Stimulated activated effector memory CD8-positive, alpha-beta T cell treated with anti-CD3 and anti-CD28 coated beads, Interleukin-12 subunit alpha, Interleukin-12 subunit beta, amount 100 ng/mL, for 72 hours (primary cell): Measurements from ENCODE around the gene ERVK3-1.
"Not testable (repeated sequence)": the region's sequence is repeated elsewhere in the genome, so short reads cannot be mapped to it uniquely, and the experiment has no call there.

Source experiments
- ATAC-seq: fragments of 150-1000 bp; cut with Tn5 transposase; 2 replicates; pipeline ENCODE4 v1.10.0; 2021
- DNase-seq, 2 donors: peaks; one replicate each; pipeline ENCODE4 v3.0.0; 2021 to 2022; ENCODE audit warnings: low spot score in 2 of 2
- H3K27ac Mint-ChIP-seq: one replicate; pipeline ENCODE4 v1.8.0; 2022; ENCODE audit warnings: mild to moderate bottlenecking, mixed read lengths
- H3K36me3 Mint-ChIP-seq: one replicate; pipeline ENCODE4 v1.8.0; 2022; ENCODE audit warnings: mild to moderate bottlenecking, mixed read lengths
- H3K4me1 Mint-ChIP-seq: one replicate; pipeline ENCODE4 v1.8.0; 2022; ENCODE audit warnings: mixed read lengths
- H3K4me3 Mint-ChIP-seq: one replicate; pipeline ENCODE4 v1.8.0; 2022; ENCODE audit warnings: mild to moderate bottlenecking, mixed read lengths
- H3K9me3 Mint-ChIP-seq: one replicate; pipeline ENCODE4 v1.8.0; 2022; ENCODE audit warnings: mixed read lengths

Gene ERVK3-1

GRCh38 chr19:58305065-58305931 is at the start of gene ERVK3-1:
Gene ERVK3-1, plus strand, starts transcription at chr19:58305377. Its CDS starts 6,792 bp downstream, at chr19:58312169.
- Mint-ChIP-seq H3K27ac (peak within 1 kb of the TSS; percentile 98), H3K4me1 (peaks cover 55% of the 10 kb centered on the region), H3K4me3 (peak within 1 kb of the TSS; percentile 98), H3K36me3 (peaks cover 62% of the 10 kb centered on the region), H3K9me3 (no peaks in the 10 kb centered on the region)
- DNase-seq, result peak; percentile 81 to 95
- ATAC-seq, result peak; percentile 99

GRCh38 chr19:58258259-58258658 is 46.9 kb upstream of the ERVK3-1 start:
- H3K9me3 Mint-ChIP-seq, result peaks cover 41% of the 10 kb centered on the region
- H3K36me3 Mint-ChIP-seq, result peaks cover 98% of the 10 kb centered on the region
- ATAC-seq, H3K4me3 Mint-ChIP-seq, H3K4me1 Mint-ChIP-seq, H3K27ac Mint-ChIP-seq, DNase-seq: not testable (repeated sequence)

DNA sequence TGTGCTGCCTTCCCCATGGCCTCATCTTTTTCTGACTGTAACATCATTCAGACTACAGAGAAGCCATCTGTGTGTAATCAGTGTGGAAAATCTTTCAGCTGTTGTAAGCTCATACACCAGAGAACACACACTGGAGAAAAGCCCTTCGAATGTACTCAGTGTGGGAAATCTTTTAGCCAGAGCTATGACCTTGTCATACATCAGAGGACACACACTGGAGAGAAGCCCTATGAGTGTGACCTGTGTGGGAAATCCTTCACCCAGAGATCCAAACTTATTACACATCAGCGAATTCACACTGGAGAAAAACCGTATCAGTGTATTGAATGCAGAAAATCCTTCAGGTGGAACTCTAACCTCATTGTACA is 43.6 kb upstream of the ERVK3-1 start:
- Mint-ChIP-seq H3K4me1 (peaks cover 5% of the 10 kb centered on the region), H3K9me3 (peaks cover 30% of the 10 kb centered on the region), H3K36me3 (peaks cover 97% of the 10 kb centered on the region), H3K27ac (no peak overlapping the region), H3K4me3 (no peak overlapping the region)
- DNase-seq (no peak), ATAC-seq (no peak)

GRCh38 chr19:58261968-58262921 is 42.9 kb upstream of the ERVK3-1 start:
- H3K9me3 Mint-ChIP-seq, result peaks cover 30% of the 10 kb centered on the region
- H3K4me1 Mint-ChIP-seq, result peaks cover 5% of the 10 kb centered on the region
- ATAC-seq (no peak), DNase-seq (no peak)
- H3K36me3 Mint-ChIP-seq, result peaks cover 97% of the 10 kb centered on the region
- H3K4me3 Mint-ChIP-seq, result no peak overlapping the region
- H3K27ac Mint-ChIP-seq, result peak overlapping the region; percentile 14

- Mint-ChIP-seq H3K9me3 (peaks cover 23% of the 10 kb centered on the region), H3K36me3 (peaks cover 96% of the 10 kb centered on the region), H3K27ac (peak overlapping the region; percentile 14), H3K4me3 (no peak overlapping the region), H3K4me1 (peaks cover 2% of the 10 kb centered on the region)
- ATAC-seq (no peak), DNase-seq (no peak)
Measured at GRCh38 chr19:58262922-58263296, 42.3 kb upstream of the ERVK3-1 start.

DNA sequence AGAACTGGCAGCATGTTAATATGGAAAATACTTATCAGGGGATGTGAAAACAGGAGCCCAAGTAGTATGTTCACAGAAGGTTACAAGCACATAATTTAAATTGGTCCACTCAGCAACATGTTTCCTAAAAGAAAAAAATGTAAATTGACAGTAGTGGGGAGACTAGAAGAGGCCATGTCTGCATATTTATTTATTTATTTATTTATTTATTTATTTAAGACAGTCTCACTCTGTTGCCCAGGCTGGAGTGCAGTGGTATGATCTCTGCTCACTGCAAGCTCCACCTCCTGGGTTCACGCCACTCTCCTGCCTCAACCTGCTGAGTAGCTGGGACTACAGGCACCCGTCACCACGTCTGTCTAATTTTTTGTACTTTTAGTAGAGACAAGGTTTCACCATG is 40.1 kb upstream of the ERVK3-1 start:
- no peak overlapping the region for H3K4me3 Mint-ChIP-seq
- no peak for DNase-seq
- peaks cover 84% of the 10 kb centered on the region for H3K36me3 Mint-ChIP-seq
- ATAC-seq, result no peak
- H3K27ac Mint-ChIP-seq, result no peak overlapping the region
- H3K4me1 Mint-ChIP-seq, result no peaks in the 10 kb centered on the region
- peaks cover 16% of the 10 kb centered on the region for H3K9me3 Mint-ChIP-seq

- H3K27ac Mint-ChIP-seq, result no peak overlapping the region
- ATAC-seq (no peak), DNase-seq (no peak)
- H3K4me1 Mint-ChIP-seq, result no peaks in the 10 kb centered on the region
- peaks cover 84% of the 10 kb centered on the region for H3K36me3 Mint-ChIP-seq
- H3K9me3 Mint-ChIP-seq, result peaks cover 5% of the 10 kb centered on the region
- no peak overlapping the region for H3K4me3 Mint-ChIP-seq
Measured at GRCh38 chr19:58268344-58268743, 36.8 kb upstream of the ERVK3-1 start.

DNA sequence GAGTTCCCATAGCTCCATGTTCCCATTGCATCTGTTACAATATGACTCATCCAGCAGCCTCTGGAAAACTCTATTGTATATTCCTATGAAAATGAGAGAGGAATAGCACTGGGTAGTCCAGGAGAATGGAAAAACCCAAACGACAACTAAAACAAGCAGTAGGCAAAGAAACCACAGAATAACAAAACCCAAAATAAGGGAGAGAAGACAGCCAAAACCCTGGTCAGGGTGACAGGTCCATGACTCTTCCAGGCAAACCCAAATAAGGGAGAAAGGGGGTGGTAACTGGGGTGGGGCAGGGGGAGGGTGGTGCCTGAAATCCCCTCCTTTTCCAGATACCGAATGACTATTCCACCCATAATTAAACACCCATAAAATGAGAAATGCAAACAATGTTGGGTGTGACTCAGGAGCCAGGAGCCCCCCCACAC is 30.4 kb upstream of the ERVK3-1 start:
- Mint-ChIP-seq H3K4me3 (no peak overlapping the region), H3K36me3 (peaks cover 89% of the 10 kb centered on the region), H3K27ac (no peak overlapping the region), H3K4me1 (peaks cover 14% of the 10 kb centered on the region), H3K9me3 (peaks cover 10% of the 10 kb centered on the region)
- ATAC-seq, result no peak
- DNase-seq, result no peak

DNA sequence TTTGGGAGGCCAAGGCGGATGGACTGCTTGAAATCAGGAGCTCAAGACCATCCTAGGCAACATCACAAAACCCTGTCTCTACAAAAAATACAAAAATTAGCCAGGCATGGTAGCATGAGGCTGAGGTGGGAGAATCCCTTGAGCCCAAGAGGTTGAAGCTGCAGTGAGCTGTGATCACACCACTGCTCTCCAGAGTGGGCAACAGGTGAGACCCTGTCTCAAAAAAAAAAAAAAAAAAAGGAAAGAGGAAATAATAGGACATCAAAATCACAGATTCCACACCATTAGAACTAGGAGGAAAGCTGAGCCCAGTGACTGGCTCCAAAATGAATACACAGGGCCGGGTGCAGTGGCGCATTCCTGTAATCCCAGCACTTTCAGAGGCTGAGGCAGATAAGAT is 29.6 kb upstream of the ERVK3-1 start:
- Mint-ChIP-seq H3K36me3 (peaks cover 81% of the 10 kb centered on the region), H3K4me3 (no peak overlapping the region), H3K9me3 (peaks cover 10% of the 10 kb centered on the region), H3K27ac (no peak overlapping the region), H3K4me1 (peaks cover 22% of the 10 kb centered on the region)
- DNase-seq (no peak), ATAC-seq (no peak)

GRCh38 chr19:58277197-58277596 is 28.0 kb upstream of the ERVK3-1 start:
- Mint-ChIP-seq H3K36me3 (peaks cover 76% of the 10 kb centered on the region), H3K4me1 (peaks cover 34% of the 10 kb centered on the region), H3K4me3 (peak overlapping the region; percentile 91), H3K9me3 (peaks cover 10% of the 10 kb centered on the region), H3K27ac (no peak overlapping the region)
- DNase-seq (no peak), ATAC-seq (no peak)

DNA sequence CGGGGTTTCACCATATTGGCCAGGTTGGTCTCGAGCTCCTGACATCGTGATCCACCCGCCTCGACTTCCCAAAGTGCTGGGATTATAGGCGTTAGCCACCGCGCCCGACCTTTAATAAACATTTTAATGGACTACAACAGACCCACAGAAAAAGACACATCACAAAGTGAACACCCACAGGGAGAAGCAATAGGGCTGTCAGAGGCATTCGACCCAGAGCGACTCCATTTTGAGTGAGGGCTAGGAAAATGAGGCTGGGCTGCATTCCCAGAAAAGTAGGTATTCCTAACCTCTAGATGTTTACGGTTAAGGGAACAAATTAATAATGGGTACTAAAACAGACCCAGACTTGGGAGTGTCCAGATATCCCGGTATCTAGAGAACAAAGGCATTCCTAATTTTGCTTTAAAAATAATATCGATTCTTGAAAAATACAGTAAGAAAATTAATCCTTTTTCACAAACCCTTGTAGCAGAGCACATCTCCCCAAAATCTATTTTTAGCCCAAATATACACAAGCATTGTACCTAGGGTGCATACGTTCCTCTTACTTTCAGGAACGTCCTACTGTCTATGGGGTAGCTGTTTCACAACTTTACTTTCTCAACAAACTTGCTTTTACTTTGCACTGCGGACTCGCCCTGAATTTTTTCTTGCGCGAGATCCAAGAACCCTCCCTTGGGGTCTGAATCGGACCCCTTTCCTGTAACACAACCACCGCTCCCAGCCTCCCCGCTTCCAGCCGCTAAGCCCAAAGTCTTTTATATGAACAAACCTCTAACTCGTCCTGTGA is 27.2 kb upstream of the ERVK3-1 start:
- H3K4me3 Mint-ChIP-seq, result peak overlapping the region; percentile 91
- ATAC-seq (no peak), DNase-seq (no peak)
- peaks cover 34% of the 10 kb centered on the region for H3K4me1 Mint-ChIP-seq
- peaks cover 10% of the 10 kb centered on the region for H3K9me3 Mint-ChIP-seq
- H3K36me3 Mint-ChIP-seq, result peaks cover 71% of the 10 kb centered on the region
- H3K27ac Mint-ChIP-seq, result peak overlapping the region; percentile 94

DNA sequence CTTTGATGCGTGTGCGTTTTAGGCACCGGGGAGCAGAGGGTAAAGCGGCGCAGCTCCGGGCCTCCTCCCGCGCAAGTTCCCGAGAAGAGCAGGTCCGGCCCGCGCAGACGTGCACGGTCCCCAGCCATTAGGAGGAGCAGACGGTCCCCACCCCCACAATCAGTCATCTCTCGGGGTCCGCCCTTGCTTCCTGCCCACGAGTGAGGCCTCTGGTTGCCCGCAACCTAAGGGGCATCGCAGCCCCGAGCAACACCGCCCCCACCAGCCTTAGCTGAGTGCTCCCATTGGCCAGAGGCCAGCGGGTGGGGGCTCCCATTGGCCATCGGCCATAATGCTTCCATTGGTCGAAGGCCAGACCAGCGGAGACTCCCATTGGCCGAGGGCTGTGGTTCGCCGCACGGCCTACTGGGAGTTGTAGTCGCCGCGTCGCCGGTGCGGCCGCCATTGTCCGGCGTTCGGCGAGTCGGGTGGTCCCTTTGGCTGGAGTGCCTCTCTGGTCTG is 26.6 kb upstream of the ERVK3-1 start, which contains the start of gene ZNF8:
TSS of gene ZNF8 (plus strand) at position 415 of the 501 bp plus-strand sequence. CDS start 127 bp downstream, outside the sequence.
- peaks cover 71% of the 10 kb centered on the region for H3K36me3 Mint-ChIP-seq
- DNase-seq (peak; percentile 87 to 98), ATAC-seq (peak; percentile 97)
- H3K4me1 Mint-ChIP-seq, result peaks cover 34% of the 10 kb centered on the region
- peak within 1 kb of the TSS; percentile 94 for H3K27ac Mint-ChIP-seq
- H3K9me3 Mint-ChIP-seq, result peaks cover 10% of the 10 kb centered on the region
- H3K4me3 Mint-ChIP-seq, result peak within 1 kb of the TSS; percentile 91

DNA sequence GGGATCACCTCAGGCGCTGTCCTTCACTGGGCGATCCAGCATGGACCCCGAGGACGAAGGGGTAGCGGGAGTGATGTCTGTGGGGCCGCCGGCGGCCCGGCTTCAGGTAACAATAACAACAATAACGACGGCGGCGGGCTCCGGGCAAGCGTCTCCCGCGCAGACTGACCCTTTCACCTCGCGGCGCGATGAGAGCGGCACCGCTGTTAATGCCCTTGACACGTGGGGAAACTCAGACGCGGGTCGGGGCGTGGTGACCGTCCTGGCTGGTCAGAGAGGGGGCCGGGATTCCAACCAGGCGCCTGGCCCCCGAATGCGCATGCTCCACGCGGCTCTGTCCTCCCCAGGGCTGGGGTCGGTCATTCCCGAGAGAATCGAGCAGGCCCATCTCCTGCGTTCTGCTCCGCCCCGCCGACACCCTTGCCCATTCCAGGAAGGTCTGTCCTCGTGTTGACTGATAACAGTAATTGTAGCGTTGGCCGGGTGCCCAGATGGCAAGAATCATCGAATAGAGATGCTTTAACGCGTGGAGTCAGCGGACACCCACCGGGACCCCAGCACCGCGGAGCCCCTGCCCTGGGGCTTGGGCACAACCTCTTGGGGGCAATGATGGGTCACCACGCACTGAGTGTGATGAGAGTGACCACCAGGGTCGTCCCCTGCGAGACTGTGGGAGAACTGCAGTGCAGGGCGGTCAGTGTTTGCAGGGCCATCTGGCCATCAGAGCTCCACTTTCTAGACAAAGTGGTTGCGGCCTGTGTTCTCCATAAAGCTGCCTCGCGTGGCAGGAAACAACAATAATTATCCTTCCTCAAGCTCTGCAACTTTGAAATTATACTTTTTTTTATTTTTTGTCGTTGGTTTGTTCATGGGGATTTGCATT is 25.9 kb upstream of the ERVK3-1 start:
- Mint-ChIP-seq H3K9me3 (peaks cover 7% of the 10 kb centered on the region), H3K4me1 (peaks cover 34% of the 10 kb centered on the region), H3K27ac (peak overlapping the region; percentile 94), H3K4me3 (peak overlapping the region; percentile 91), H3K36me3 (peaks cover 65% of the 10 kb centered on the region)
- ATAC-seq (peak; percentile 39), DNase-seq (peak; percentile 25 to 83)

DNA sequence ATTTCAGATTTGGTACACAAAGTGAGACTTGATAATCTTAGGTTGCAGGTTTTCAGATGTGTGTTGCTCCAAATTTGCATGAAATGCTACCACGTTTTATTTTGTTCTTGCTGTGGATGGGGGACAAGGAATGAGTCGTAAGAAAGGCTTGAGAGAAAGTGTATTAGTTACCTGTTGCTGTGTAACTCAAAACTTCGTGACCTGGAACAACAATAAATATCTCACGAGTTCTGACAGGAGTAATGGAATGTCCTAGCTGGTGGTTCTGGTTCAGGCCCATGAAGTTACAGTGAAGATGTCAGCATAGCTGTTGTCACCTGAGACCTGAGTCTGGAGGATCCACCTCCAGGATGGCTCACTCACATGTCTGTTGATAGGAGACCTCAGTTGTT is 25.3 kb upstream of the ERVK3-1 start:
- H3K9me3 Mint-ChIP-seq, result peaks cover 4% of the 10 kb centered on the region
- peak overlapping the region; percentile 91 for H3K4me3 Mint-ChIP-seq
- H3K36me3 Mint-ChIP-seq, result peaks cover 63% of the 10 kb centered on the region
- ATAC-seq (no peak), DNase-seq (no peak)
- H3K4me1 Mint-ChIP-seq, result peaks cover 34% of the 10 kb centered on the region
- peak overlapping the region; percentile 94 for H3K27ac Mint-ChIP-seq
